Measurements from ENCODE around the gene EPHA6.
"Not testable (repeated sequence)": the region's sequence is repeated elsewhere in the genome, so short reads cannot be mapped to it uniquely, and the experiment has no call there.

EPHA6 gene

GRCh38 chr3:97488741-97489140 lies 674.3 kb downstream of the EPHA6 start:
- H3K4me3 ChIP-seq (ENCODE audit: low read length): no peak overlapping the region
- DNase-seq (ENCODE audit: low read depth, low spot score): no peak

- DNase-seq (ENCODE audit: low read depth, low spot score): no peak
- no peak overlapping the region for H3K4me3 ChIP-seq (ENCODE audit: low read length)
Observed at GRCh38 chr3:97495896-97496295, 681.5 kb downstream of the EPHA6 start.

GRCh38 chr3:97497138-97497537 lies 682.7 kb downstream of the EPHA6 start:
- H3K4me3 ChIP-seq (ENCODE audit: low read length): no peak overlapping the region
- DNase-seq (ENCODE audit: low read depth, low spot score): no peak

- no peak for DNase-seq (ENCODE audit: low read depth, low spot score)
Observed at GRCh38 chr3:97504463-97504862, 690.1 kb downstream of the EPHA6 start.

GRCh38 chr3:97510795-97511194 lies 696.4 kb downstream of the EPHA6 start:
- no peak overlapping the region for H3K4me3 ChIP-seq (ENCODE audit: low read length)
- no peak for DNase-seq (ENCODE audit: low read depth, low spot score)

More at GRCh38 chr3:97504463-97504862, 690.1 kb downstream of the EPHA6 start:
- H3K4me3 ChIP-seq (ENCODE audit: low read length): no peak overlapping the region

GRCh38 chr3:97515076-97515475 lies 700.7 kb downstream of the EPHA6 start:
- no peak overlapping the region for H3K4me3 ChIP-seq (ENCODE audit: low read length)
- no peak for DNase-seq (ENCODE audit: low read depth, low spot score)

GRCh38 chr3:97530691-97531090 lies 716.3 kb downstream of the EPHA6 start:
- H3K4me3 ChIP-seq (ENCODE audit: low read length): no peak overlapping the region
- DNase-seq (ENCODE audit: low read depth, low spot score): no peak

- not testable (repeated sequence) for DNase-seq (ENCODE audit: low read depth, low spot score); H3K4me3 ChIP-seq (ENCODE audit: low read length)
Observed at GRCh38 chr3:97547573-97547972, 733.2 kb downstream of the EPHA6 start.

- DNase-seq (ENCODE audit: low read depth, low spot score): no peak
Observed at GRCh38 chr3:97550408-97550807, 736.0 kb downstream of the EPHA6 start.

GRCh38 chr3:97552186-97552585 lies 737.8 kb downstream of the EPHA6 start:
- no peak overlapping the region for H3K4me3 ChIP-seq (ENCODE audit: low read length)

More at GRCh38 chr3:97550408-97550807, 736.0 kb downstream of the EPHA6 start:
- H3K4me3 ChIP-seq (ENCODE audit: low read length): no peak overlapping the region

GRCh38 chr3:97575742-97576141 lies 761.3 kb downstream of the EPHA6 start:
- no peak for DNase-seq (ENCODE audit: low read depth, low spot score)
- no peak overlapping the region for H3K4me3 ChIP-seq (ENCODE audit: low read length)

More at GRCh38 chr3:97552186-97552585, 737.8 kb downstream of the EPHA6 start:
- DNase-seq (ENCODE audit: low read depth, low spot score): no peak

GRCh38 chr3:97576221-97576620 lies 761.8 kb downstream of the EPHA6 start:
- no peak overlapping the region for H3K4me3 ChIP-seq (ENCODE audit: low read length)
- no peak for DNase-seq (ENCODE audit: low read depth, low spot score)

- no peak overlapping the region for H3K4me3 ChIP-seq (ENCODE audit: low read length)
- DNase-seq (ENCODE audit: low read depth, low spot score): no peak
Observed at GRCh38 chr3:97579365-97579764, 765.0 kb downstream of the EPHA6 start.

GRCh38 chr3:97610626-97611025 lies 796.2 kb downstream of the EPHA6 start:
- H3K4me3 ChIP-seq (ENCODE audit: low read length): no peak overlapping the region
- DNase-seq (ENCODE audit: low read depth, low spot score): no peak

- DNase-seq (ENCODE audit: low read depth, low spot score): no peak
- H3K4me3 ChIP-seq (ENCODE audit: low read length): no peak overlapping the region
Observed at GRCh38 chr3:97612632-97613031, 798.2 kb downstream of the EPHA6 start.

- peak; percentile 14 for DNase-seq (ENCODE audit: low read depth, low spot score)
- H3K4me3 ChIP-seq (ENCODE audit: low read length): no peak overlapping the region
Observed at GRCh38 chr3:97613139-97613538, 798.7 kb downstream of the EPHA6 start.

- not testable (repeated sequence) for DNase-seq (ENCODE audit: low read depth, low spot score); H3K4me3 ChIP-seq (ENCODE audit: low read length)
Observed at GRCh38 chr3:97620514-97620913, 806.1 kb downstream of the EPHA6 start.

GRCh38 chr3:97636465-97636864 lies 822.1 kb downstream of the EPHA6 start:
- DNase-seq (ENCODE audit: low read depth, low spot score): no peak
- H3K4me3 ChIP-seq (ENCODE audit: low read length): no peak overlapping the region

GRCh38 chr3:97646932-97647331 lies 832.5 kb downstream of the EPHA6 start:
- no peak for DNase-seq (ENCODE audit: low read depth, low spot score)
- H3K4me3 ChIP-seq (ENCODE audit: low read length): no peak overlapping the region

GRCh38 chr3:97647441-97647982 lies 833.1 kb downstream of the EPHA6 start:
- no peak for DNase-seq (ENCODE audit: low read depth, low spot score)
- H3K4me3 ChIP-seq (ENCODE audit: low read length): no peak overlapping the region

- no peak for DNase-seq (ENCODE audit: low read depth, low spot score)
- H3K4me3 ChIP-seq (ENCODE audit: low read length): no peak overlapping the region
Observed at GRCh38 chr3:97655971-97656370, 841.6 kb downstream of the EPHA6 start.

Data from Jurkat, Clone E6-1 (cell line).